ENCODE data around the gene ABCB10.
"Not testable (repeated sequence)": the region's sequence is repeated elsewhere in the genome, so short reads cannot be mapped to it uniquely, and the experiment has no call there.

Gene ABCB10

DNA sequence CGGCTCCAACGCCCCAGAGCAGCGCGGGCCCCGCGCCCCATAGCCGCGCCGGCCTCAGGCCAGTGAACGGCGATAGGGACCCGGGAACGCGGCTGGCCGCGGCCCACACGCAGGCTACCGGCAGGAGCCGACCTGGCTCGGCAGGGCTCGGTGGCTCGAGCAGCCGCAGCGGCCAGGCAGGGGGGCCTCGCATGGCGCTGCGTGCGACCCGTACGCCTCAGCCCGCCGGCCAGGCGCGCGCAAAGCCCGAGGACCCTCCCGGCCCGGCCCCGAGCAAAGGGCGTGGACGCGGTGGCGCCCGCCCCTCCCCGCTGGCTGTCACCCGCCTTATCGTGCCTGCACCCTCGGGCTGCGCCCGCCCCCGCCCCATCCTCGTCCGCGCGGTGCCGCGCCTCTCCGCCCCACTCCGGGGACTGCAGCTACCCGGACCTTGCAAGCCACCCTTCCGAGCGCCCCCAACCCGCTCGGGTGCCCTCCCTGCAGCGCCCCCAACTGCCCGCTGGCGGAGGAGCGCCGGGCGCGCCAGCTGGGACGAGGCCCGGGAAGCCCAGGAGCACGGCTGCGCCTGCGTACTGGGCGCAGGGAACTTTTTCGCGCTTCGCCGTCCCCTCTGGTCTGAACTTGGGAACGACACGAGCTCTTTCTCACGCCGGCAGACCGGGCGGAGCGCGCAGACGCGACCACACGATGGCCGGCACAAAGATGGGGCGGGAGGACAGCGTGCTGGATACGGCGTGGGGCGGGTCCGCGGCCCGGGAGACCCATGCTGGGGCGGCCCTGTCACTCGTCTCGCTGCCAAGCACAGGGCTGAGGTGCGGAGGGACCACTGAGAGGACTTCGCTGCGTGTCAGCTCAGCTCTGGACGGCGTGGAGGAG is at the start of gene ABCB10:
Gene ABCB10 (minus strand): TSS at position 248 of the 876 bp plus-strand sequence. CDS start 55 bp downstream, at position 193.
- DNase-seq, result peak; percentile 98

DNA sequence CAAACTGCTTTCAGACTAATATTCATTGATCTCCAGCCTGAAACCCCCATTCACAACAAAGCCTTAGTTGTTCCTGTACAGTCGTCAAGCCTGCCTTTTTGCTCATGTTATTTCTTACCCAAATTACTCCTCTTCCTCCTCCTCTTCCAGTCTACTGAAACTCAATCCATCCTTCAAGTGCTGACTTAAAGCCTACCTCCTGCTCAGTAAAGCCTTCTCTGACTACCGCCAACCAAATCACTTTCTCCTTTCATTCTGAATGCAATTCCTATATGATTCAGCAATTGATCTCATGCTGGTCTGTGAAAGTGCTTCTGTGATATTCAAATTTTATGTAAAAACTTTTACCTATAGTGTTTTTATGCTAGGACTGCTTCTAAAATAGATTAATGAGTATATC is 48.9 kb upstream of the ABCB10 start:
- DNase-seq, result no peak

GRCh38 chr1:229603371-229604005 is 45.0 kb upstream of the ABCB10 start:
- DNase-seq, result no peak

DNA sequence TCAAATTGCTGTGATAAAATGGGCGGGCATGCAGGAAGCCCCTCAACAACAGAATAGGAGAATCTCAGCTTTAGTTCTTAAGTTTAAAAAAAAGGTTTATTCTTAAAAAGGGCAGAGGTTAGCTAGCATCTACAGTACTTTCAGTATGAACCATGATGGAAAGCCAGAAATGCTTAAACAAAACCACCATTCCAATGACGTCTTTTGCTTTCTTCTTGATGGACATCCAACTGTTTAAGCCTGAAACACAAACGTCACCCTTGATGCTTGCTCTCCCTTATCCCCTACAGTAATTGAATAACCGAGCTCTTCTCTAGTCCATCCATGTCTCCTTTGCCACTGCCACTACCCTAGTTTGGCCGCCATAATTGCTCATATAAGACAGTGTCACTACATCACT is 41.7 kb upstream of the ABCB10 start:
- DNase-seq, result no peak

GRCh38 chr1:229599218-229599954 is 40.9 kb upstream of the ABCB10 start:
- DNase-seq, result no peak

DNA sequence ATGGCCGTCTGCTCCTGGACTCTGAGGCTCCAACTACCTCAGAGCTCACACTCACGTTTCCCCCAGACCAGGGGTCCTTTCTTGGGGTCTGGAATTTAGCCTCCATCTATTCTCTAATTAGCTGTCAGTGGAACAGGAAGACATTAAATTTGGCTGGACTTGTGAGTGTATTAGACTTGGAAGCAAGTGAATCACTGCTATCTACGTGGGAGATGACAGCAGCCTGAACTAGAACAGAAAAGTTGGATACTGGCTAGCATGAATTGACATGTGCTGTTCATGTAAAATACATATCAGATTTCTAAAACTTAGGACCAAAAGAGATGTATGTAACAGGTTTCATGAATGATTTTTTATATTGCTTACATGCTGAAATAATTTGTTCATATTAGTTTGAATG is 39.4 kb upstream of the ABCB10 start:
- no peak for DNase-seq

DNA sequence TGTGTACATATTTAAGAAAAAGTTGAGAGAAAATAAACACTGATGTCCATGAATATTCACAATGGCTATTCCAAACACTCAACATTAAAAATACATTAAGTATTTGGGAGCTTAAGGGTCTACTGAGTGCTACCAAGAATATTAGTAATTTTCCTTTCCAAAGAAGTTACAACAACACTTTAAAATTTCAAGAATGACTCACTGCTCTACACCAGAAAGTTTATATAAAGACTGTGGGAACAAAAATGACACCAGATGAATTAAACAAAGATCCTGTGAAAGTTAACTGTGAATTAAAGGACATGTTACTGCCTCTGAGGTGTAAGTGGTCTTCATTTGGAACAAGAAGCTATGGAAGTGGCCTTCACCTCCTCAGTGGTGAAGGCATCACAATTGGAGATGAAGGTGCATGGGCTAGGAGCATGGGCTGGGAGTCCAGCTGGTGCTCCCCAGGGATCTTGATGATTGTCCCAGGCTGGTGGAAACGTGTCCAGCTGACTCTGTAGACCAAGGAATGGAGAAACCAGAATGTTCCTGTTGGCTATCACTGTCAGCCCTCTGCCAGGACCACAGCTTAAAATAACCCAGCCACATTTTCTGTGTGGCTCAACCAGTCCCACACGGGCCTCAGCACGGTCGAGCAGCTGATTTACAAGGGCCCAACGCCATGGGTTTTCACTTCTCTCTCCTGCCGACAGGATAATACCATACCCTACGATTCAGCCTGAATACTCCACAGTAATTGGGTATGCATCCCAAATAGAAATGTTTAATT is 38.6 kb upstream of the ABCB10 start:
- no peak for DNase-seq

- not testable (repeated sequence) for DNase-seq
Observed at GRCh38 chr1:229595876-229596275, 37.4 kb upstream of the ABCB10 start.

GRCh38 chr1:229594227-229595008 is 35.9 kb upstream of the ABCB10 start:
- DNase-seq, result no peak

- DNase-seq, result no peak
Observed at GRCh38 chr1:229593800-229594199, 35.3 kb upstream of the ABCB10 start.

DNA sequence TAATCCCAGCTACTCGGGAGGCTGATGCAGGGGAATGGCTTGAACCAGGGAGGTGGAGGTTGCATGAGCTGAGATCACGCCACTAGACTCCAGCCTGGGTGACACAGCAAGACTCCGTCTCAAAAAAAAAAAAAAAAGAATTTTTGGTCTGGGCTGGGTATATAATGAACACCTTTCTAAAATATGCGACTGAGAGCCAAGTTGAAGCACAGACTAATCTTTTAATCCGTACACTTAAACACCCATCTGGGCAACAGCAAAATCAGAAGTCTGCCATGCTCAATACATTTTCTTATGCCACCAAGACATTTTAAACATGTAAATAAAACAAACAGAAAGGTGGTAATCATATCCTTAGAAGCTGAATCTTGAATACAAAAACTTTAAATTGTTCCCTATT is 31.6 kb upstream of the ABCB10 start:
- DNase-seq, result no peak

- no peak for DNase-seq
Observed at GRCh38 chr1:229585338-229585737, 26.8 kb upstream of the ABCB10 start.

- no peak for DNase-seq
Observed at GRCh38 chr1:229582715-229583114, 24.2 kb upstream of the ABCB10 start.

- DNase-seq, result peak; percentile 25
Observed at GRCh38 chr1:229582011-229582694, 23.6 kb upstream of the ABCB10 start.

DNA sequence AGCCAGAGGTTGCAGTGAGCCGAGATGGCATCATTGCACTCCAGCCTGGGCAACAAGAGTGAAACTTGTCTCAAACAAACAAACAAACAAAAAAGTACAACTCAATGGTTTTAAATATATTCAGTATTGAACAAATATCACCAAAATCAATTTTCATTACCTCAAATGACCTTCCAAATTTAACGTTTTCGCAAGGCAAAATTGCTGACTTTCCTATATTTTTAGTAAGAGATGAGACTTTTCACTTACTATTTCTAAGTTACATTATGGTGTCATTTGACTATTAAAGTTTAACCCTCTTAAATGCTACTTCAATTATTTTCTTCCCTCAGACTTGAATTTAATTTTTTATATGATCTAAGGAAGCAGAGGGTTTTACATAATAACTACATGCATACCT is 23.0 kb upstream of the ABCB10 start:
- no peak for DNase-seq

DNA sequence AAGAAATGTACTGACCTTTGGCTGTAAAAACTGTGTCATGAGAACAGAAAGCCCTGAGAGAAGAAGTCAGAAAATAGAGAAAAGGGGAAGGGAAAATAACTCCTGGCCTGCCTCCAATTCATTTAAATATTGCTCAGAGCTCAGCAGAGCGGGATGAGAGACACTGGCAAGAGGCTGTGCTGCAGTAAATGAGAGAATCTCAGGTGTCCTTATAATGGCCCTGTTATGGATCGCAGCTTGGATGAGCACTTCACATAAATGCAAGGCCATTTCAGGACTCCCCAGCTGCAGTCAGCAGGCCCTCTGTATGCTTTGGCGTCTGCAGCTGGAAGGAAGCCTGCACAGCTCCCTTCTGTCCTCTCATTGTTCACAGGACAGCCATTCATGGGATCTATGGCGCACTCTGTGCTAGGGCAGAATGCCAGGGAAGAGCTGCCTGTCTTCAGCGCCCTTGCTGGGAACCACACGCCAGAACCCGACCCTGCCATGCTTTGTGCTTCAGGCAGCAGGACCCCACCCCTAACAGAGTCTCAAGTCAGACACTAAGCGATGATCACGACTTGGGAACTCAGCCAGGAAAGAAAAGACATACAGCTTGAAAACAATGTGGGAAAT is 20.7 kb upstream of the ABCB10 start:
- DNase-seq, result peak; percentile 85

- no peak for DNase-seq
Observed at GRCh38 chr1:229578168-229579058, 19.9 kb upstream of the ABCB10 start.

DNA sequence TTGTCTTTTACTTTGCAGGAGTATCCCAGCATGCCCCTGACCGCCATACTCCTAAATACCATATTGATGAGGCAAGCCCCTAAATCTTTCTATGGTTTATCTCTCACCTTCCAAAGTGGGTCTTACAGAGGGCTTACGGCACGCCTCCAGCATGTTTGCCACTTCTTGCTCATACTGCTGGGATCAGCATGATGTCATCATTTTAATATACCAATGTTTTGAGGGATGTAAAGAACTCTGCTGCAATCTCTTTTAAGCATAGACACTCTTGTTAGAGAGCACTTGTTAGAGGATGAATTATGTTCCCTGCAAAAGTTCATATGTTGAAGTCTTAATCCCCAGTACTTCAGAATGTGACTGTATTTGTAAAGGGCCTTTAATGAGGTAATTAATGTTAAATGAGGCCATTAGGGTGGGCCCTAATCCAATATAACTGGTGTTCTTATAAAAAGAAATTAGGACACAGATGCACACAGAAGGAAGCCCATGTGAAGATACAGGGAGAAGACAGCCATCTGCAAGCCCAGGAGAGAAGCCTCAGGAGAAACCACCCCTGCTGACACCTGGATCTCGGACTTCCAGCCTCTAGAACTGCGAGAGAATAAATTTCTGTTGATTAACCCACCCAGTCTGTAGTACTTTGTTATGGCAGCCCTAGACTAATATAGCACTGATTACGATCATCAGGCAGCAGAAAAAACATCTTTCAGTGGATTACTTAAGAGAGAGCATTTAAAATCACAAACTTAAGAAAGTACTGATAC is 16.4 kb upstream of the ABCB10 start:
- DNase-seq, result no peak

DNA sequence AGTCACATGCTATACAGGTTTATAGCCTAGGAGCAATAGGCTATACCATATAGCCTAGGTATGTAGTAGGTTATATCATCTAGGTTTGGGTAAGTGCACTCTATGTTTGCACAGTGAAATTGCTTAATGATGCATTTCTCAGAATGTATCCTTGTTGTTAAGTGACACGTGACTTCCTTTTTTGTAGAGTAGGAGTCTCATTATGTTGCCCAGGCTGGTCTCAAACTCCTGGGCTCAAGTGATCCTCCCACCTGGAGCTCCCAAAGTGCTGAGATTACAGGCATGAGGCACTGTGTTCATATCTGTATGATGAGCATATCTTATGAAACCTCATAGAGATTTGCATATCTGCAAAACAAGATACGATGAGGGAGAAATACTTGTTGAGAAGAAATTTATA is 13.8 kb upstream of the ABCB10 start:
- DNase-seq, result peak; percentile 78
